SH-SY5Y (cell line): ENCODE data around the gene PRSS21.

ENCODE experiments used
- GATA2 ChIP-seq: IDR thresholded peaks from 2 replicates; pipeline ENCODE4 v1.6.1; 2011; ENCODE audit warnings: mild to moderate bottlenecking, low read depth, low read length
- GATA3 ChIP-seq: IDR thresholded peaks from 2 replicates; pipeline ENCODE4 v1.6.1; 2011; ENCODE audit warnings: low read depth, mild to moderate bottlenecking, low read length, moderate library complexity

- TF ChIP-seq GATA3 (no peak), GATA2 (no peak)
Measured at GRCh38 chr16:2811703-2812471, 5.2 kb upstream of the PRSS21 start.
